T-helper 2 cell treated with Interferon-gamma antibody and Interleukin-4, amounts not matched to agents 5 μg/mL and 100 μg/mL, for 36 hours (primary cell): Measurements from ENCODE around the gene CDKL5.
"Not testable (repeated sequence)": the region's sequence is repeated elsewhere in the genome, so short reads cannot be mapped to it uniquely, and the experiment has no call there.

Source experiments
- DNase-seq: peaks from one replicate; pipeline ENCODE4 v3.0.0; 2021; ENCODE audit warnings: low spot score
- H3K27ac Mint-ChIP-seq: one replicate; pipeline ENCODE4 v1.8.0; 2021; ENCODE audit warnings: mild to moderate bottlenecking, mixed read lengths
- H3K27me3 Mint-ChIP-seq: one replicate; pipeline ENCODE4 v1.8.0; 2021; ENCODE audit warnings: low read depth, mixed read lengths
- H3K36me3 Mint-ChIP-seq: one replicate; pipeline ENCODE4 v1.8.0; 2021; ENCODE audit warnings: low read depth, mixed read lengths
- H3K4me1 Mint-ChIP-seq: one replicate; pipeline ENCODE4 v1.8.0; 2021; ENCODE audit warnings: low read depth, mixed read lengths
- H3K4me3 Mint-ChIP-seq: one replicate; pipeline ENCODE4 v1.8.0; 2022; ENCODE audit warnings: mild to moderate bottlenecking, moderate library complexity, mixed read lengths
- H3K9me3 Mint-ChIP-seq: one replicate; pipeline ENCODE4 v1.8.0; 2021; ENCODE audit warnings: mixed read lengths

The CDKL5 gene

DNA sequence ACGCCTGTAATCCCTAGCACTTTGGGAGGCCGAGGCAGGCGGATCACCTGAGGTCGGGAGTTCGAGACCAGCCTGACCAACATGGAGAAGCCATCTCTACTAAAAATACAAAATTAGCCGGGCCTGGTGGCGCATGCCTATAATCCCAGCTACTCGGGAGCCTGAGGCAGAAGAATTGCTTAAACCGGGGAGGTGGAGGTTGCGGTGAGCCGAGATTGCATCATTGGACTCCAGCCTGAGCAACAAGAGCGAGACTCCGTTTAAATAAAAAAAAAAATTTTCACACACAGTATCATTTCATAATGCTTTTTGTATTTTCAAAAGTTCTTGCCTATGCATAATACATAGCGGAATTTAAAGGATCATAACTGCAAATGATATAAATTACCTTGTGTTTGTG, 7.9 kb downstream of the CDKL5 start:
- H3K27ac Mint-ChIP-seq, H3K4me3 Mint-ChIP-seq: not testable (repeated sequence)

DNA sequence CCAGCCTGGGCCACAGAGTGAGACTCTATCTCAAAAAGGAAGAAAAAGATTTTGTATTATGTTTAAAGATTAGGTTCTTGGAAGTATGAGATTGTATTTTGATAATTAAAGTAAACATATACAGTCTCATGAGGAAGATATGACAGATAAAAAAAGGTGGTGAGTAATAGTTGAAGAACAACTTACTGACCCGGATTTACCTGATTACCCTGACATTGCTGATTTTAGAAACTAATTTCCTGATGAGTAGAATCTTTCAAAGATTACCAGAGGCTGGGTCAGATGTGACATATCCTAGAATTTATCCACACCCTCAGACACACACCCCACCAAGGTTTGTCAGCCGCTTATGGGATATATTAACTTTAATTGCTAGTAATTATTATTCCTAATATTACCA, 9.5 kb downstream of the CDKL5 start:
- H3K36me3 Mint-ChIP-seq, result no peaks in the 10 kb centered on the region
- H3K4me3 Mint-ChIP-seq, result no peak overlapping the region
- H3K9me3 Mint-ChIP-seq, result no peaks in the 10 kb centered on the region
- no peak overlapping the region for H3K27ac Mint-ChIP-seq
- H3K27me3 Mint-ChIP-seq, result no peaks in the 10 kb centered on the region
- no peaks in the 10 kb centered on the region for H3K4me1 Mint-ChIP-seq
- no peak for DNase-seq

More for the DNA sequence above, 7.9 kb downstream of the CDKL5 start:
- DNase-seq, H3K9me3 Mint-ChIP-seq, H3K27me3 Mint-ChIP-seq, H3K36me3 Mint-ChIP-seq, H3K4me1 Mint-ChIP-seq: not testable (repeated sequence)

DNA sequence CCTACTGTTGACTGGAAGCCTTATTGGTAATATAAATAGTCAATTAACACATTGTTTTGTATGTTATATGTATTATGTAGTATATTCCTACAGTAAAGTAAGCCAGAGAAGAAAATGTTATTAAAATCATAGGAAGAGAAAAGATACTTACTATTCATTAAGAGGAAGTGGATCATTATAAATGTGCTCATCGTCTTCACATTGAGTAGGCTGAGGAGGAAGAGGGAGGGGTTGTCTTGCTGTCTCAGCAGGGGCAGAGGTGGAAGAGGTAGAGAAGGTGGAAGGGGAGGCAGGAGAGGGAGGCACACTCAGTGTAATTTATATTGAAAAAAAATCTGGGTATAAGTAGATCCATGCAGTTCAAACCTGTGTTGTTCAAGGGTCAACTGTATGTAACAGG, 10.6 kb downstream of the CDKL5 start:
- Mint-ChIP-seq H3K9me3 (no peaks in the 10 kb centered on the region), H3K4me3 (no peak overlapping the region), H3K36me3 (no peaks in the 10 kb centered on the region)

DNA sequence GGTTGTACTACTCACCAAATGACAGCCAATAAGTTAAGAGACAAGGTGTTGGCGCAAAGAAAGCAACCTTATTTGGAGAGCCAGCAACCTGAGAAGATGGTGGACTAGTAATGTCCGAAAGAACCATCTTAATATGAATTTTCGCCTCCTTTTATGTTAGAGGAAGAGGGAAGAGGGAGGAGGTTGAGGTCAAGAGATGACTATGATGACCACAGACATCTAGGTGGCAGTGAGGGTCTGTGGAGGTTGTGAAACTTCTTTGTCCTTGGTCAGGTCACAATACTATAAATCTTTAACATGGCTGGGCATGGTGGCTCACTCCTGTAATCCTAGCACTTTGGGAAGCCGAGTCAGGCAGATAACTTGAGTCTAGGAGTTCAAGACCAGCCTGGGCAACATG, 15.4 kb downstream of the CDKL5 start:
- Mint-ChIP-seq H3K36me3 (no peaks in the 10 kb centered on the region), H3K27me3 (no peaks in the 10 kb centered on the region), H3K27ac (no peak overlapping the region), H3K4me1 (no peaks in the 10 kb centered on the region), H3K9me3 (no peaks in the 10 kb centered on the region), H3K4me3 (no peak overlapping the region)
- DNase-seq, result no peak

More for the DNA sequence above, 10.6 kb downstream of the CDKL5 start:
- no peak for DNase-seq
- H3K27me3 Mint-ChIP-seq, result no peaks in the 10 kb centered on the region
- H3K4me1 Mint-ChIP-seq, result no peaks in the 10 kb centered on the region
- H3K27ac Mint-ChIP-seq, result no peak overlapping the region

DNA sequence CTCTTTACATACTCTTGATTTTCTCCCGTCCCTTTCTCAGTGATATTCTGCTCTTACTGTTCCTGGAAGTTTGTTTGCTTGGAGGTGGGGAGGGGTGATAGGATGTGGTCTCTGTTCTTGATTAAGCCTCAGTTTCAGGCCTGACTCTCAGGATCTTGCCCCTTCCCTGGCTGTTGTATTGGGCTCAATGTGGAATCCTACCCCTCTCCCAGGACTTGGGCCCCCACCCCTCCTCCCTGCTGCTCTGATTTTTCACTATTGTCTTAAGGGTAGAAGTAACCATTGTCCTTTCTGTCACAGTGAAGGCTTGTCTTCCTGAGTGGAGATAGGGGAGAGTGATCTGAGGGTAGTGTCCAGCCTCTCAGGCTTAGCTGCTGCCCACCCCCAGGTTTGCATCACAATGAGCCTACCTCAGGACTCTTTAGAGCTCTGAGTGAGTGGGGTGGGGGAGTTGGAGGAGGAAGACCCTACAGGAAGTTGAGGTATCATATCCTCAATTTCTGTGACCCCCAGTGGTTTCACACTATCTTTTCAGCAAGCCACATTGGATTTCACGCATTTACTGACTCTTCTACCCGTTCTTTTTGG, 16.5 kb downstream of the CDKL5 start:
- Mint-ChIP-seq H3K36me3 (no peaks in the 10 kb centered on the region), H3K27me3 (no peaks in the 10 kb centered on the region), H3K4me3 (no peak overlapping the region), H3K9me3 (no peaks in the 10 kb centered on the region), H3K27ac (no peak overlapping the region), H3K4me1 (no peaks in the 10 kb centered on the region)
- no peak for DNase-seq

DNA sequence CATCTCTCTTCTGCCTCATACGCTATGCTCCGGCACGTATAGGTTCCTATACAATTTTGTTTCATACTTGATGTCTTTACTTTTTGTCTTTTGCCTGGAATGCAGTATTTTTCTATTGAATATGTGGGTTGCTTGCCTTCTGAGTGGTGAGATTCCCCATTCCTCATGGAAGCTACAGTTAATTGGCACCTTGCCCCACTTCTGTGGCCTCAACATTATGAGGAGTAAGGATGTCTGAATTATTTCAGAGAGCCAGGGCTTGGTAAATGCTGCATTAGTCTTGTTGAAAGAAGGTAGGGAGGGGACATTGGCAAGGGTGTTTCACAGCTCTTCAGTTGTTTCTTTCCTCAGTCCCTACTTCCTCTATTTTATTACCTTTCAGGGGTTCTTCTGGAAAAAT, 23.0 kb downstream of the CDKL5 start:
- no peaks in the 10 kb centered on the region for H3K27me3 Mint-ChIP-seq
- no peaks in the 10 kb centered on the region for H3K9me3 Mint-ChIP-seq
- H3K4me1 Mint-ChIP-seq, result no peaks in the 10 kb centered on the region
- H3K36me3 Mint-ChIP-seq, result no peaks in the 10 kb centered on the region
- H3K27ac Mint-ChIP-seq, result no peak overlapping the region
- H3K4me3 Mint-ChIP-seq, result no peak overlapping the region
- no peak for DNase-seq

DNA sequence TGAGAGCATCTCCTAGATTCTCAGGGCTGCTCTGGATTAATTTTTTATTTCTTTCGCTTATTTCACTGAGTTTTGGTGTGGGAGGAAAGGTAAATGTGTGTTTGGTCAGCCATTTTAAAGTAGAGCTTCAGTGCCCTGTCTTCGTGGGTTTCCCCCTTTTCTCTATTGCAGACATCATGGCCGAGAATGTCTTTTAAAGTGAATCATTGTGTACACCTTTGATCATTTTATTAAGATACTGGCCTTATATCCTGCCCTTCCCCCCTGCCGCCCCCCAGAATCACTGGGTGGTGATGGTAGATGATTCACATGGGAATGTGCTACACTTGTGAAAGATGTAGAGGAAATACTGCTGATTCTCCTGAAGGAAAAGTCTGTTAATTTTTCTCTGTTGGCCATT, 23.8 kb downstream of the CDKL5 start:
- H3K27me3 Mint-ChIP-seq, result no peaks in the 10 kb centered on the region

DNA sequence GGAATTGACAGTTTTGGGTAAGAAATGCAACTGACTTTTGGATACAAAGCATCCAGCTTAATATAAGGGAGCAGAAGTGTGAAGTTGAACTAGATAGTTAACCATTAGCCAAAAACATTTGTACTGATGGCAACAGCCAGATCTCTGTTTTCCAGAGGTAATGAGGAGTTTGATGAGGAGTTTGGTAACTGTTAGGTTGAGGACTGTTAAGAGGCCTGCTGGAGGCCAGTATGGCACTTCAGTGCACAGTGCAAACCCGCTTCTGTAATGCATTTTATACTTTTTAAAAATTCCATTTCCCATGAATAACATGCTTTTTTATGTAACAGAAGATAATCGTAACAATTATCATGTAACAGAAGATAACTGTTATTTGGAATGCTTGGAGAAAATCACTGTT, 30.0 kb downstream of the CDKL5 start:
- Mint-ChIP-seq H3K4me1 (no peaks in the 10 kb centered on the region), H3K36me3 (no peaks in the 10 kb centered on the region), H3K9me3 (no peaks in the 10 kb centered on the region), H3K27me3 (no peaks in the 10 kb centered on the region), H3K27ac (no peak overlapping the region), H3K4me3 (no peak overlapping the region)
- DNase-seq, result no peak

More for the DNA sequence above, 23.8 kb downstream of the CDKL5 start:
- Mint-ChIP-seq H3K27ac (no peak overlapping the region), H3K36me3 (no peaks in the 10 kb centered on the region), H3K4me1 (no peaks in the 10 kb centered on the region), H3K9me3 (no peaks in the 10 kb centered on the region), H3K4me3 (no peak overlapping the region)
- DNase-seq, result no peak

DNA sequence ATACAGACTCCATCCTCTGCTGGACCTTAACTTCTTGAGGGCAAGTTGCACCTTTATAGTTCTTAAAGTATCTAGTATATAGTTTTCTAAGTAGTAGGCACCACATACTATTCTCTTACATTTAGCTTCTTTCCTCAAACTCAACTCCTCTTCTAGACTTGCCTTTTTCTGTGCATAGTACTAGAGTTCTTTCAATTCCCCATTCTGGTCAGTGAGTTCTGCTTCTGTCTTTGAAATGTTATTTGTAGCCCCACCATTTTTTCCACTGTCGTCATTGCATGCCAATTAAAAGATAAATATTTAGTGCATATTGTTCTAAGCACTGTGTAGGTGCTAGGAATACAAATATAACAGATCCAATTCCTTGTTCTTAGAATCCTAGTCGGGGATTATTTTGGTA, 31.6 kb downstream of the CDKL5 start:
- H3K27me3 Mint-ChIP-seq, result no peaks in the 10 kb centered on the region
- H3K4me1 Mint-ChIP-seq, result no peaks in the 10 kb centered on the region
- H3K27ac Mint-ChIP-seq, result no peak overlapping the region
- no peaks in the 10 kb centered on the region for H3K9me3 Mint-ChIP-seq
- no peak for DNase-seq
- no peaks in the 10 kb centered on the region for H3K36me3 Mint-ChIP-seq
- no peak overlapping the region for H3K4me3 Mint-ChIP-seq

DNA sequence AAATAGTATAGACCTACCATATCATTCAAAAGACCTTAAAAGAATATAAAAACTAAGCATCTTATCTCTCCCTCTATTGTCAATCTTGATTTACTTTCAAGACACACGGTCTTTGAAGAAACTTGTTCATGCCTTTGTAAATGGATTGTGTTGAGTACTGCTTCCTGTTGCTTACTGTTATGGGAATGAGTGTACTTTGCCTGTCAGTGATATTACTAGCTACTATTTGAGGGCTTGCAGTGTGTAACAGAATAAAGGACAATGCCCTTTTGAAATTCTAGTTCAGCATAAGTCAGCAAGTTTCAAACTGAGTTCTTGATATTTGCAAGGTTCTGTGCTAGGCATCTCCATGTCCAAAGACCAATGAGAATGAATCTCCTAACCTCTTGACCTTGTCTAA, 36.0 kb downstream of the CDKL5 start:
- H3K4me1 Mint-ChIP-seq, result no peaks in the 10 kb centered on the region
- DNase-seq, result no peak
- H3K27ac Mint-ChIP-seq, result no peak overlapping the region
- no peaks in the 10 kb centered on the region for H3K36me3 Mint-ChIP-seq
- no peak overlapping the region for H3K4me3 Mint-ChIP-seq
- no peaks in the 10 kb centered on the region for H3K9me3 Mint-ChIP-seq
- H3K27me3 Mint-ChIP-seq, result no peaks in the 10 kb centered on the region

DNA sequence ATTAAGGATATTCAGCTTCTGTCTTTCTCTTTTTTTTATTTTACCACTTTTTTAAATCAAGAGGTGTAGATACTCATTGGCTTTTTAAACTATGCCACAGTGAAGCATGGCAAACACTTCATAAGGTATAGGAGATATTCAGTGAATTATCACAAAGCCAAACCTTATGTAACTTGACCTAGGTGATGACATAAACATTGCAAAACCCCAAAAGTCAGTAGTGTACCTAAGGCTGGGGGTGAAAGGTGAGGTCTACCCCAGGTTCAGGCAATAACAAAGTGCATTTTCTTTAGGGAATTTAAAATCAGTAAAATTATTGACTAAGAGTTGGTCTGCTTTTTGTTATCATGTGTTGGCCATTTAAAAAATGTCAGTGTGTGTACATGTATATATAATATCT, 39.1 kb downstream of the CDKL5 start:
- H3K36me3 Mint-ChIP-seq, result no peaks in the 10 kb centered on the region
- no peak for DNase-seq
- H3K4me3 Mint-ChIP-seq, result no peak overlapping the region
- no peaks in the 10 kb centered on the region for H3K4me1 Mint-ChIP-seq
- no peaks in the 10 kb centered on the region for H3K9me3 Mint-ChIP-seq
- H3K27ac Mint-ChIP-seq, result no peak overlapping the region
- no peaks in the 10 kb centered on the region for H3K27me3 Mint-ChIP-seq

DNA sequence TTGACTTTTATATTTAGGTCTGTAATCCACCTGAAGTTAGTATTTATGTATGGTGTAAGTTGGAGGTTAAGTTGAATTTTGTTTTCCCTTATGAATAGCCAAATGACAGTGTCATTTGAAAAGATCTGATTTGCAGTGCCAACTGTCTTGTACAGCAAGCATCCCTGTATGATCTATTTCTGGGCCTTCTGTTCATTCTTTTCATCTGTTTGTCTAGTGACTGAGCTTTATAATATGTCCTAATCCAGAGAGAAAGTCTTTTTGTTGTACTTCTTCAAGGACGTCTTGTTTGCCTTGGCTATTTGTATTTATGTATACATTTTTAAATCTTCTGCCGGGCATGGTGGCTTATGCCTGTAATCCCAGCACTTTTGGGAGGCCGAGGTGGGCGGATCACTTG, 39.6 kb downstream of the CDKL5 start:
- Mint-ChIP-seq H3K4me3 (no peak overlapping the region), H3K4me1 (no peaks in the 10 kb centered on the region), H3K27me3 (no peaks in the 10 kb centered on the region), H3K9me3 (no peaks in the 10 kb centered on the region), H3K27ac (no peak overlapping the region), H3K36me3 (no peaks in the 10 kb centered on the region)
- DNase-seq, result no peak

DNA sequence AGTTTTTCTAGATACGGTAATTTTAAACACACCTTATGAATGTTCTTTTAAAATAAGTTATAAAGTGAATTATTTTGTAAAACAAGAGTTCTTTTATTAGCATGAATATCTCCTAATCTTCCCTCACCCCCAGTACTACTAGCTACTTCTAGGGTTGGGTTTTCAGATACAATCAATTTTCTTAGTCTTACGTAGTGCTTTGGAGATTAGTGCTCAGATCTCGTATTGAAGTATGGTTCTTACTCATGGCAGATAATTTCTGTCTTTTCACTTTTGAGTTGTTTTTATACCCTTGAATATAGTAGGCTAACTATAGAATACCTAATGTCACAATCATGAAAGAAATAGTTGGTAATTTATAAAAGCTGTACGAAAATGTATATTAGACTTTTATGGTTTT, 43.2 kb downstream of the CDKL5 start:
- DNase-seq, result no peak
- H3K4me3 Mint-ChIP-seq, result no peak overlapping the region
- no peaks in the 10 kb centered on the region for H3K27me3 Mint-ChIP-seq
- no peaks in the 10 kb centered on the region for H3K36me3 Mint-ChIP-seq
- no peaks in the 10 kb centered on the region for H3K4me1 Mint-ChIP-seq
- no peaks in the 10 kb centered on the region for H3K9me3 Mint-ChIP-seq
- no peak overlapping the region for H3K27ac Mint-ChIP-seq

DNA sequence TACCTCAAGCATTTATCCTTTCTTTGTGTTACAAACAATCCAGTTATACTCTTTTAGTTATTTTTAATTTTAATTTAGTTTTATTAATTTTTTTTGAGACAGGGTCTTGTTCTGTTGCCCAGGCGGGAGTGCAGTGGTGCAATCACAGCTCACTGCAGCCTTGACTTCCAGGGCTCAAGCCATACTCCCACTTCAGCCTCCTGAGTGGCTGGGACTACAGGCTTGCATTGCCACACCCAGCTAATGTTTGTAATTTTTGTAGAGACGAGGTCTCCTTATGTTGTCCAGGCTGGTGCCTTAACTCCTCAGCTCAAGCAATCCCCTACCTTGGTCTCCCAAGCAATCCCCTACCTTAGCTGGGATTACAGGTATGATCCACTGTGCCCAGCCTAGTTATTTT, 45.9 kb downstream of the CDKL5 start:
- no peaks in the 10 kb centered on the region for H3K36me3 Mint-ChIP-seq
- no peak overlapping the region for H3K27ac Mint-ChIP-seq
- H3K27me3 Mint-ChIP-seq, result no peaks in the 10 kb centered on the region
- no peak overlapping the region for H3K4me3 Mint-ChIP-seq
- DNase-seq, result no peak
- H3K4me1 Mint-ChIP-seq, result no peaks in the 10 kb centered on the region
- no peaks in the 10 kb centered on the region for H3K9me3 Mint-ChIP-seq

DNA sequence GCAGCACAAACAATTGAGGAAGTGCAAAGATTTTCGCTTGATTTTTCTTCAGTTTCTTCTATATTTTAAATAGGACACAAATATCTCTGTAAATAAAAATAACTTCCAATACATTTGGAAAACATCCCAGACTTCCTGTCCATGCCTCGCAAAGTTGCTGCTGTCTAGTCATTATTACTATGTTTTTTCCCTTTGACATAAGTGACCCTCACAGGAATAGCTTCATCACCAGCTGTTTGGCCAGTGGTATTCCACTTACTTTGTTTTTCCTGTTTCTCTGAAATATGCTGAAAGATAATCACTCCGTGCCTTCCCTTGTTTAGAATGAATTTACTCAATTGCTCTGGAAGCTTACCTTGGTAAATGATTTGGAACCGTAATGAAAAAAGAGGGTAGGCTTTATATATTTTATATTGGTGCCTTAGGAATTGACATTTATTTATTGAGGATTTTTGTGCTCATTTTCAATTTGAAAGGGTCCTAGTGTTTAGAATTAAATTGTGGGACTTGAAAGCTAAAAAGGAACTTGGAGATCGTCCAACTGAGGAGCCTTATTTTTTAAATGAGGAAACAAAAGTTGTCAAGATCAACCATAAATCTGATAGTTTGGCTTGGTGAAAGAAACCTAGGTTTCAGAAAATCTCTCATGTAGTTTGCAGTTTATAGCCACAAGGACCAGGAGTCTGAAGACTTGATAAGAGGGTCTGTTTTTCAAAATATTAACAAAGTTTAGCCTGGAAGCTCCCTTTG, 65.6 kb downstream of the CDKL5 start:
- Mint-ChIP-seq H3K27ac (no peak overlapping the region), H3K36me3 (no peaks in the 10 kb centered on the region), H3K9me3 (no peaks in the 10 kb centered on the region), H3K4me1 (no peaks in the 10 kb centered on the region), H3K4me3 (no peak overlapping the region), H3K27me3 (no peaks in the 10 kb centered on the region)
- no peak for DNase-seq
